H9 (cell line): ENCODE measurements around the gene STXBP1. TPM values are rescaled to one million over a fixed set of nuclear protein-coding genes. Genes with fewer than 3 reads are reported as not detected.

ENCODE experiments used
- DNase-seq: peaks from one replicate; pipeline ENCODE4 v3.0.0-alpha.2; 2017
- H2AFZ ChIP-seq: one replicate; pipeline ENCODE4 v1.6.1; 2013; ENCODE audit warnings: mild to moderate bottlenecking, low read length, control low read depth, moderate library complexity
- H2AK5ac ChIP-seq: 2 replicates; pipeline ENCODE4 v1.6.1; 2013; ENCODE audit warnings: low read length, control low read depth, mixed read lengths; ENCODE audit not compliant: insufficient read length
- H2BK120ac ChIP-seq: one replicate; pipeline ENCODE4 v1.6.1; 2013; ENCODE audit warnings: low read depth, mild to moderate bottlenecking, low read length, control low read depth, inconsistent platforms; ENCODE audit not compliant: poor library complexity, severe bottlenecking
- H2BK12ac ChIP-seq: 2 replicates; pipeline ENCODE4 v1.6.1; 2013; ENCODE audit warnings: low read length, control low read depth, mixed read lengths, low read depth; ENCODE audit not compliant: insufficient read length
- H2BK15ac ChIP-seq: 2 replicates; pipeline ENCODE4 v1.6.1; 2013; ENCODE audit warnings: low read depth, low read length, control low read depth
- H2BK20ac ChIP-seq: one replicate; pipeline ENCODE4 v1.6.1; 2013; ENCODE audit warnings: low read depth, mild to moderate bottlenecking, low read length, control low read depth, inconsistent platforms; ENCODE audit not compliant: poor library complexity, severe bottlenecking
- H2BK5ac ChIP-seq: 2 replicates; pipeline ENCODE4 v1.6.1; 2013; ENCODE audit warnings: low read length, control low read depth, mixed read lengths; ENCODE audit not compliant: insufficient read length
- H3K14ac ChIP-seq: 2 replicates; pipeline ENCODE4 v1.6.1; 2013; ENCODE audit warnings: low read length, control low read depth; ENCODE audit not compliant: insufficient read depth
- H3K18ac ChIP-seq: 2 replicates; pipeline ENCODE4 v1.6.1; 2013; ENCODE audit warnings: low read depth, mild to moderate bottlenecking, mixed read lengths, low read length, control low read depth; ENCODE audit not compliant: insufficient read length
- H3K23ac ChIP-seq: 2 replicates; pipeline ENCODE4 v1.6.1; 2013; ENCODE audit warnings: low read length, control low read depth, mixed read lengths, low read depth; ENCODE audit not compliant: insufficient read length
- H3K23me2 ChIP-seq: 2 replicates; pipeline ENCODE4 v1.6.1; 2013; ENCODE audit warnings: low read depth, mild to moderate bottlenecking, mixed read lengths, low read length, control low read depth; ENCODE audit not compliant: insufficient read length, poor library complexity, severe bottlenecking
- H3K27ac ChIP-seq: 2 replicates; pipeline ENCODE4 v1.5.1; 2013; ENCODE audit warnings: low read length, control low read depth, mixed read lengths, low read depth; ENCODE audit not compliant: insufficient read length
- H3K27me3 ChIP-seq: 2 replicates; pipeline ENCODE4 v1.6.1; 2013; ENCODE audit warnings: low read length, control low read depth, inconsistent platforms; ENCODE audit not compliant: insufficient read depth
- H3K4ac ChIP-seq: 2 replicates; pipeline ENCODE4 v1.6.1; 2013; ENCODE audit warnings: low read depth, mild to moderate bottlenecking, control low read depth, inconsistent platforms, low read length, moderate library complexity
- H3K4me1 ChIP-seq: 2 replicates; pipeline ENCODE4 v1.6.1; 2013; ENCODE audit warnings: low read length, control low read depth, inconsistent platforms; ENCODE audit not compliant: insufficient read depth
- H3K4me2 ChIP-seq: 2 replicates; pipeline ENCODE4 v1.6.1; 2013; ENCODE audit warnings: low read length, control low read depth, mixed read lengths; ENCODE audit not compliant: insufficient read length, insufficient read depth
- H3K56ac ChIP-seq: 2 replicates; pipeline ENCODE4 v1.6.1; 2013; ENCODE audit warnings: low read depth, mild to moderate bottlenecking, mixed read lengths, low read length, control low read depth; ENCODE audit not compliant: insufficient read length
- H3K79me1 ChIP-seq: 2 replicates; pipeline ENCODE4 v1.6.1; 2013; ENCODE audit warnings: low read depth, mild to moderate bottlenecking, moderate library complexity, low read length, control low read depth, inconsistent platforms; ENCODE audit not compliant: insufficient read depth, poor library complexity, severe bottlenecking
- H3K79me2 ChIP-seq: 2 replicates; pipeline ENCODE4 v1.6.1; 2013; ENCODE audit warnings: low read length, control low read depth, inconsistent platforms; ENCODE audit not compliant: insufficient read depth
- H3K9ac ChIP-seq: 2 replicates; pipeline ENCODE4 v1.6.1; 2013; ENCODE audit warnings: low read length, control low read depth, mixed read lengths; ENCODE audit not compliant: insufficient read length; ENCODE audit errors: extremely low read depth
- H3K9me3 ChIP-seq: one replicate; pipeline ENCODE4 v1.6.1; 2013; ENCODE audit warnings: low read depth, low read length, inconsistent platforms; ENCODE audit not compliant: control insufficient read depth
- H3T11ph ChIP-seq: one replicate; pipeline ENCODE4 v1.6.1; 2013; ENCODE audit warnings: mild to moderate bottlenecking, low read length, control low read depth, inconsistent platforms
- H4K20me1 ChIP-seq: one replicate; pipeline ENCODE4 v1.6.1; 2013; ENCODE audit not compliant: control insufficient read depth, insufficient read length, insufficient read depth
- H4K5ac ChIP-seq: 2 replicates; pipeline ENCODE4 v1.6.1; 2013; ENCODE audit warnings: low read depth, mild to moderate bottlenecking, mixed read lengths, low read length, control low read depth; ENCODE audit not compliant: insufficient read length
- H4K8ac ChIP-seq: replicated peaks from 2 replicates; pipeline ENCODE4 v1.6.1; 2013; ENCODE audit warnings: low read length, control low read depth, mixed read lengths, low read depth; ENCODE audit not compliant: insufficient read length
- H4K91ac ChIP-seq: 2 replicates; pipeline ENCODE4 v1.6.1; 2013; ENCODE audit warnings: low read depth, mild to moderate bottlenecking, moderate library complexity, mixed read lengths, low read length, control low read depth; ENCODE audit not compliant: insufficient read length
- H3K27ac Mint-ChIP-seq, 3 experiments: 2 replicates in 2 of 3; 3 replicates in 1 of 3; pipeline ENCODE4 v1.8.0; 2020 to 2021; ENCODE audit warnings: mixed read lengths in 3 of 3, mild to moderate bottlenecking in 1 of 3, moderate library complexity in 1 of 3
- H3K27me3 Mint-ChIP-seq: 2 replicates; pipeline ENCODE4 v1.8.0; 2021; ENCODE audit warnings: low read depth, mild to moderate bottlenecking, moderate library complexity, mixed read lengths
- H3K36me3 Mint-ChIP-seq, 3 experiments: 2 replicates in 2 of 3; 3 replicates in 1 of 3; pipeline ENCODE4 v1.8.0; 2020 to 2021; ENCODE audit warnings: low read depth in 3 of 3, mixed read lengths in 3 of 3; ENCODE audit not compliant: insufficient read depth in 1 of 3
- H3K4me1 Mint-ChIP-seq, 2 experiments: 2 replicates each; pipeline ENCODE4 v1.8.0; 2020; ENCODE audit warnings: mixed read lengths in 2 of 2
- H3K4me3 Mint-ChIP-seq, 2 experiments: 2 replicates in 1 of 2; 3 replicates in 1 of 2; pipeline ENCODE4 v1.8.0; 2020 to 2021; ENCODE audit warnings: mild to moderate bottlenecking in 2 of 2, mixed read lengths in 2 of 2, moderate library complexity in 1 of 2
- H3K9me3 Mint-ChIP-seq, 2 experiments: 2 replicates in 1 of 2; 3 replicates in 1 of 2; pipeline ENCODE4 v1.8.0; 2020; ENCODE audit warnings: mild to moderate bottlenecking in 2 of 2, mixed read lengths in 2 of 2, moderate library complexity in 1 of 2
- WGBS: extraction: QIAGEN DNeasy Blood & Tissue Kit; methylation state at CpG from one replicate; pipeline ENCODE4 v1.1.7; 2013; ENCODE audit warnings: missing lambda C conversion rate, low lambda C conversion rate, mixed read lengths; ENCODE audit not compliant: insufficient read length; ENCODE audit errors: extremely low coverage; 5-methylcytosine and 5-hydroxymethylcytosine counted together
- total RNA-seq: library from RNA; stranded (reverse); gene quantifications from 2 replicates; pipeline ENCODE4 v1.2.1, GENCODE V29; 2021
- TF ChIP-seq, protein P1 (sequence below): fragments of 200-600 bp; sonication (generic); conservative IDR thresholded peaks from 3 replicates; pipeline ENCODE4 v1.8.0; 2021; ENCODE audit warnings: antibody characterized with exemption, mild to moderate bottlenecking

STXBP1 gene
- total RNA-seq, 1 experiment from 2014 or later, result 22.3 TPM

DNA sequence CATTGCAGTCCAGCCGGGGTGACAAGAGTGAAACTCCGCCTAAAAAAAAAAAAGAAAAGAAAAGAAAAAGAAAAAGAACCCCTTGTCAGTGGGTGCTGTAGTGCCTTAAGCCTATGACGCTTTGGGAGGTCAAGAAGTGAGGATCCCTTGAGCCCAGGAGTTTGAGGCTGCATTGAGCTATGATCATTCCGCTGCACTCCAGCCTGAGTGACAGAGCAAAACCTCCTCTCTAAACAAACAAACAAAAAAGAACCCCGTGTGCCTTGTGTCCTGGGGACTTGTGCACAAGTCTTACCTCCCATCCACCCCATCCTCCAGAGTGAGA, 33.5 kb upstream of the STXBP1 start:
- Histone ChIP-seq H4K20me1 (no peaks in the 10 kb centered on the region), H3K4ac (no peak overlapping the region), H2BK120ac (no peak overlapping the region), H3K14ac (no peak overlapping the region), H3K4me1 (no peaks in the 10 kb centered on the region; the same call in 1 of the 2 replicates), H2BK5ac (no peak overlapping the region), H2AK5ac (no peak overlapping the region), H4K91ac (no peak overlapping the region), H3K23ac (no peak overlapping the region), H3K27ac (no peak overlapping the region), H2AFZ (no peak overlapping the region), H3K9me3 (no peaks in the 10 kb centered on the region), H3T11ph (no peak overlapping the region), H3K79me1 (no peaks in the 10 kb centered on the region), H4K8ac (no peak overlapping the region), H3K4me2 (no peak overlapping the region), H3K18ac (peak overlapping the region; percentile 30), H3K9ac (no peak overlapping the region), H3K27me3 (no peaks in the 10 kb centered on the region), H2BK20ac (no peak overlapping the region), H2BK15ac (no peak overlapping the region), H3K56ac (no peak overlapping the region), H3K79me2 (no peaks in the 10 kb centered on the region), H3K23me2 (no peaks in the 10 kb centered on the region), H2BK12ac (no peak overlapping the region), H4K5ac (no peak overlapping the region)
- Mint-ChIP-seq H3K27me3 (no peaks in the 10 kb centered on the region; the same call in none of the 2 replicates), H3K27ac (peak overlapping the region; percentile 25 to 91 (median 73); a peak in 4 of 7 replicates), H3K36me3 (no peaks in the 10 kb centered on the region), H3K9me3 (no peaks in the 10 kb centered on the region), H3K4me1 (peaks cover 19 to 31% of the 10 kb centered on the region in 2 experiments), H3K4me3 (no peak overlapping the region; a peak in 1 of 5 replicates)
- WGBS, result no CpG with 5 or more reads among the region's 5 CpGs
- DNase-seq, result no peak
- TF ChIP-seq, protein P1, sequence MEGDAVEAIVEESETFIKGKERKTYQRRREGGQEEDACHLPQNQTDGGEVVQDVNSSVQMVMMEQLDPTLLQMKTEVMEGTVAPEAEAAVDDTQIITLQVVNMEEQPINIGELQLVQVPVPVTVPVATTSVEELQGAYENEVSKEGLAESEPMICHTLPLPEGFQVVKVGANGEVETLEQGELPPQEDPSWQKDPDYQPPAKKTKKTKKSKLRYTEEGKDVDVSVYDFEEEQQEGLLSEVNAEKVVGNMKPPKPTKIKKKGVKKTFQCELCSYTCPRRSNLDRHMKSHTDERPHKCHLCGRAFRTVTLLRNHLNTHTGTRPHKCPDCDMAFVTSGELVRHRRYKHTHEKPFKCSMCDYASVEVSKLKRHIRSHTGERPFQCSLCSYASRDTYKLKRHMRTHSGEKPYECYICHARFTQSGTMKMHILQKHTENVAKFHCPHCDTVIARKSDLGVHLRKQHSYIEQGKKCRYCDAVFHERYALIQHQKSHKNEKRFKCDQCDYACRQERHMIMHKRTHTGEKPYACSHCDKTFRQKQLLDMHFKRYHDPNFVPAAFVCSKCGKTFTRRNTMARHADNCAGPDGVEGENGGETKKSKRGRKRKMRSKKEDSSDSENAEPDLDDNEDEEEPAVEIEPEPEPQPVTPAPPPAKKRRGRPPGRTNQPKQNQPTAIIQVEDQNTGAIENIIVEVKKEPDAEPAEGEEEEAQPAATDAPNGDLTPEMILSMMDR, result no peak
